Smooth muscle cell (in vitro differentiated cells): ENCODE data around the gene FGG. TPM values are rescaled to one million over a fixed set of nuclear protein-coding genes. Genes with fewer than 3 reads are reported as not detected.

ENCODE experiments used
- DNase-seq: peaks from one replicate; lab custom pipeline; 2025; ENCODE audit not compliant: unreplicated experiment; lab: John Stamatoyannopoulos, UW
- H2AFZ ChIP-seq: fragments of 200-600 bp; sonication (generic); 2 replicates; pipeline ENCODE4 v1.6.0; 2016; ENCODE audit warnings: antibody characterized with exemption, low read depth, mild to moderate bottlenecking
- H3F3A ChIP-seq: fragments of 200-600 bp; sonication (generic); 2 replicates; pipeline ENCODE4 v1.6.0; 2017; ENCODE audit warnings: antibody characterized with exemption, low read depth
- H3K27ac ChIP-seq: fragments of 200-600 bp; sonication (generic); 2 replicates; pipeline ENCODE4 v1.5.1; 2016; ENCODE audit warnings: low read depth, mild to moderate bottlenecking
- H3K27me3 ChIP-seq: fragments of 200-600 bp; sonication (generic); 2 replicates; pipeline ENCODE4 v1.6.1; 2016; ENCODE audit warnings: low read depth, mild to moderate bottlenecking
- H3K36me3 ChIP-seq: fragments of 200-600 bp; sonication (generic); 2 replicates; pipeline ENCODE4 v1.5.1; 2016; ENCODE audit warnings: low read depth
- H3K4me1 ChIP-seq: fragments of 200-600 bp; sonication (generic); 2 replicates; pipeline ENCODE4 v1.5.1; 2016; ENCODE audit warnings: low read depth
- H3K4me2 ChIP-seq: fragments of 200-600 bp; sonication (generic); 2 replicates; pipeline ENCODE4 v1.6.0; 2016; ENCODE audit warnings: mild to moderate bottlenecking
- H3K4me3 ChIP-seq: fragments of 200-600 bp; sonication (generic); 2 replicates; pipeline ENCODE4 v1.5.1; 2016; ENCODE audit warnings: mild to moderate bottlenecking
- H3K79me2 ChIP-seq: fragments of 200-600 bp; sonication (generic); 2 replicates; pipeline ENCODE4 v1.6.0; 2016; ENCODE audit warnings: low read depth, mild to moderate bottlenecking
- H3K9ac ChIP-seq: fragments of 200-600 bp; sonication (generic); 2 replicates; pipeline ENCODE4 v1.6.0; 2016; ENCODE audit warnings: low read depth
- H3K9me3 ChIP-seq: fragments of 200-600 bp; sonication (generic); replicated peaks from 2 replicates; pipeline ENCODE4 v1.5.1; 2016; ENCODE audit warnings: low read depth
- H4K20me1 ChIP-seq: fragments of 200-600 bp; sonication (generic); 2 replicates; pipeline ENCODE4 v1.6.0; 2016; ENCODE audit warnings: low read depth
- WGBS: methylation state at CpG from one replicate; pipeline ENCODE4 v1.1.7; 2016; ENCODE audit warnings: low lambda C conversion rate; 5-methylcytosine and 5-hydroxymethylcytosine counted together
- polyA plus RNA-seq: library from polyadenylated mRNA; unstranded; fragments of >200 nt; fragmentation: Nextera tagmentation; extraction: Ambion mirVana; gene quantifications from 2 replicates; pipeline ENCODE4 v1.2.1, GENCODE V29; 2016
- total RNA-seq: library from RNA; depleted of rRNA; stranded (reverse); fragments of >200 nt; gene quantifications from 2 replicates; pipeline ENCODE4 v1.2.3, GENCODE V29; 2014
- TF ChIP-seq, protein P1 (sequence below): fragments of 200-600 bp; sonication (generic); IDR thresholded peaks from 2 replicates; pipeline ENCODE4 v1.5.1; 2017; ENCODE audit warnings: borderline replicate concordance, mild to moderate bottlenecking, antibody characterized with exemption; ENCODE audit not compliant: insufficient read depth, poor library complexity, severe bottlenecking

FGG gene
- total and polyA plus RNA-seq, 2 experiments from 2014 or later = 0.77 TPM; not detected in 1

DNA sequence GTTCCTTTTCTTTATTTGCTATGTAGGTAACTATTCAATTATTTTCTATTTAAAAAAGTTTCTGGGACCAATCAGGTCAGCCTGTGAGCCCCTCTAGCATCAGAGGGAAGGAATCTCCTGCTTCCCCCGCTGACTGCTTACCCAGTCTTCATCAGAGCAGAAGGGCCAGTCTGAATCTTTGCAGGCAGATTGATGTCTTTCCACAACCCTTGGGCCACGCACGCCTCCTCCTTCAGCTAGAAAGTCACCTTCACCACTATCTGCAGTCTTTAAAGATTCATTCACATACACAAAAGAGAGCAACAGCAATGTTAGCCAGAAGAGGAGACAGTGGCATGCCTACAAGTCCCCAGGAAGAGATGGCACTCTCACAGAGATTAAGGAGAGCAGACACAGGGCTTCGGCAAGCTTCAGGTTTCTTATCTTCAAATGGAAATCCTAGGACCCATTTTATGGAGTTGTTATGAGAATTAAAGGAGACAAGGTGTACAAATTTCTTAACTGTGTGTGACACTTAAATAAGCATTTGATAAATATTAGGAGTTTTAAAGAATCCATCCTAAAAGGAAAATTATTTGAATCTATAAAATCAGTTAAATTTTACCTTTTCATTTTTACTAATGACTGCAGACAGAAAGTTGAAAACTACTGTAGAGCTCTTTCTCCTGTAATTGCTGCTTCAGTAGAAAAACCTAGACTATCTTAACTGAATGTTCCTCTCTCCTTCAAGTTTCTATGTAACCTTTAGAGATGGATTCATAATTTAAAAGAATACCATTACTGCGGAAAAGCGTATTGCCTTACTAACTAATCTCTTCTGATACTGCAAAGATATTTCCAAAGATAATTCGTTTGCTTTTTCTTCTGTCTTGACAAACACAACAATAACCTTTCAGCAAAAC lies 22.9 kb downstream of the FGG start:
- H3K79me2 ChIP-seq = no peaks in the 10 kb centered on the region
- no peaks in the 10 kb centered on the region for H3K4me1 ChIP-seq
- H4K20me1 ChIP-seq = no peaks in the 10 kb centered on the region
- TF ChIP-seq, protein P1, sequence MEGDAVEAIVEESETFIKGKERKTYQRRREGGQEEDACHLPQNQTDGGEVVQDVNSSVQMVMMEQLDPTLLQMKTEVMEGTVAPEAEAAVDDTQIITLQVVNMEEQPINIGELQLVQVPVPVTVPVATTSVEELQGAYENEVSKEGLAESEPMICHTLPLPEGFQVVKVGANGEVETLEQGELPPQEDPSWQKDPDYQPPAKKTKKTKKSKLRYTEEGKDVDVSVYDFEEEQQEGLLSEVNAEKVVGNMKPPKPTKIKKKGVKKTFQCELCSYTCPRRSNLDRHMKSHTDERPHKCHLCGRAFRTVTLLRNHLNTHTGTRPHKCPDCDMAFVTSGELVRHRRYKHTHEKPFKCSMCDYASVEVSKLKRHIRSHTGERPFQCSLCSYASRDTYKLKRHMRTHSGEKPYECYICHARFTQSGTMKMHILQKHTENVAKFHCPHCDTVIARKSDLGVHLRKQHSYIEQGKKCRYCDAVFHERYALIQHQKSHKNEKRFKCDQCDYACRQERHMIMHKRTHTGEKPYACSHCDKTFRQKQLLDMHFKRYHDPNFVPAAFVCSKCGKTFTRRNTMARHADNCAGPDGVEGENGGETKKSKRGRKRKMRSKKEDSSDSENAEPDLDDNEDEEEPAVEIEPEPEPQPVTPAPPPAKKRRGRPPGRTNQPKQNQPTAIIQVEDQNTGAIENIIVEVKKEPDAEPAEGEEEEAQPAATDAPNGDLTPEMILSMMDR = no peak
- no peaks in the 10 kb centered on the region for H3K36me3 ChIP-seq
- no peaks in the 10 kb centered on the region for H3K9me3 ChIP-seq
- peak overlapping the region; percentile 33 for H3K4me3 ChIP-seq
- no peaks in the 10 kb centered on the region for H3K27me3 ChIP-seq
- H3K27ac ChIP-seq = no peak overlapping the region
- no peak overlapping the region for H2AFZ ChIP-seq
- 75% methylated on average over 7 of the region's 7 CpGs for WGBS
- no peak overlapping the region for H3K4me2 ChIP-seq
- H3F3A ChIP-seq = no peaks in the 10 kb centered on the region
- H3K9ac ChIP-seq = no peak overlapping the region
- no peak for DNase-seq

DNA sequence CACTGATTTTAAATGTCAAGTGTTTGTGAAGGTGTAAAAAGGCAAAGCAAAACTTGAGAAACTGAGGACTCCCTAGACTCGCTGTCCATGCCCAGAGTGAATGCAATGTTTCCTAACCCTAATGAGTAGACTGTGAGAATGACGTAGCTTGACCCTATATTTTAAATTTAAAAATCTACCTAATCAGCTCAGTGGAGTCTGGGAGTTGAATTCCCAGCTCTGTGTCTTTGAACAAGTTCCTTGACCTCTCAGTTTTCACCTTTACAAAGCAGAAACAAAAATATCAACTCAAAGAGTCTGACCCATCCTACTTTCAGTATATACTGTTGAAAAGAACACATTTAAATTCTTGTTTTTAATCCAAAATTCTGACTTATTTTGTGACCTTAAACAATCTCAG lies 24.3 kb downstream of the FGG start:
- 86% methylated on average over 2 of the region's 2 CpGs for WGBS
- Histone ChIP-seq H3K4me2 (no peak overlapping the region), H3K36me3 (no peaks in the 10 kb centered on the region), H3K9ac (no peak overlapping the region), H3K79me2 (no peaks in the 10 kb centered on the region), H3K4me3 (no peak overlapping the region), H2AFZ (no peak overlapping the region), H3F3A (no peaks in the 10 kb centered on the region), H3K9me3 (no peaks in the 10 kb centered on the region), H4K20me1 (no peaks in the 10 kb centered on the region), H3K27me3 (no peaks in the 10 kb centered on the region), H3K4me1 (no peaks in the 10 kb centered on the region), H3K27ac (no peak overlapping the region)
- no peak for DNase-seq
- TF ChIP-seq, protein P1 = no peak

DNA sequence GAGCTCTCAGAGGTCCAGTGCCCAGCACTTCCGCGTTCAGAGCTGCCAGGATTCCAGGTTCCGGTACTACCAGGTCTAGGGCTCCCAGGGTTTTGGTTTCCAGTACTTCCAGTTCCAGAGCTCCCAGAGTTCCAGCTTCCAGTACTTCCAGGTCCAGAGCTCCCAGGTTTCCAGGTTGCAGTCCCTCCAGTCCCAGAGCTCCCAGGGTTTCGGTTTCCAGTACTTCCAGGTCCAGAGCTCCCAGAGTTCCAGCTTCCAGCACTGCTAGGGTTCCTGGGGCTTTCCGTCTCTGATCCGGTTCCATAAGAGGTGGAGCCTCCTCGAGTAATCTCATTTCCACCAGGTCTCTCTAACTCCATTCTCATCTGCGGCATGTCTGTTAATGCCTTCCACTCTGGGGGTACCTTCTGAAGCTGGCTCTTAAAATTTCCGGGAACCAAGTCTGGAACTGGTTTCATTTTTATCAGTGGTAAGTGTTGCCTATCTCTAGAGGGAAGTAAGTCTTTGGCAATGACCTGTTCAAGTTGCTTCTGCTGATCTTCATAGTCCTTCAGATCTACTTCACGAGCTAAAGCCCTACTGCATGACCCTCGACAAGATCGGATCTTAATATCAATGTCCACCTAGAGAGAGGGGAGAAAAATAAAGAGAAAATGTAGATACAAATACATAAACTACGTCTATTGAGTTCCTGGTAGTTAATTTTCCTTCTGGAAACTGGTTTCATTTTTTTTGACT lies 26.0 kb downstream of the FGG start:
- H3K79me2 ChIP-seq = no peaks in the 10 kb centered on the region
- H3K4me1 ChIP-seq = no peaks in the 10 kb centered on the region
- TF ChIP-seq, protein P1 = no peak
- no peak overlapping the region for H3K27ac ChIP-seq
- H3K36me3 ChIP-seq = no peaks in the 10 kb centered on the region
- H3K9ac ChIP-seq = no peak overlapping the region
- H3K9me3 ChIP-seq = no peaks in the 10 kb centered on the region
- H3F3A ChIP-seq = no peaks in the 10 kb centered on the region
- DNase-seq = no peak
- H3K27me3 ChIP-seq = no peaks in the 10 kb centered on the region
- no peak overlapping the region for H2AFZ ChIP-seq
- no peak overlapping the region for H3K4me2 ChIP-seq
- WGBS = 95% methylated on average over 13 of the region's 13 CpGs
- H3K4me3 ChIP-seq = no peak overlapping the region
- H4K20me1 ChIP-seq = no peaks in the 10 kb centered on the region
